ENCODE results near the gene ATP8A2.

DNA sequence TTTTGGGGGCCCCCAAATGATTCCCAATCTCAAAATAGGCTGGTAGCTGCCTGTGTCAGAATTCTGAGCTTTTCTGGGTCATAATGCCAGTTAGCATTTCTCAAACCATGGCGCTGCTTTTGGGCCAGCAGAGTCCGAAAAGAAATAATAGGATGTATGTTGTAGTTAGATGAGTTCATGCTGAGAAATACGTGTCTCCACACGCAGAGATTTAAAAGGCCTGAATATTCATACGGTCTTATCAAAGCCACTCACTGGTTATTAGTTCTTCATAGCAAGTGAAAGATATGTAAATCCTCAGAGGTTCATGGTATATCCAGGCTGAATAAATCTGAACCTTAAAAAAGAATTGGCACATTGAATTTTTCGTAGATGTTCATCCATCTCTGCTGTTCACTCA lies 555.6 kb downstream of the ATP8A2 start:
- TF ChIP-seq, protein P1, sequence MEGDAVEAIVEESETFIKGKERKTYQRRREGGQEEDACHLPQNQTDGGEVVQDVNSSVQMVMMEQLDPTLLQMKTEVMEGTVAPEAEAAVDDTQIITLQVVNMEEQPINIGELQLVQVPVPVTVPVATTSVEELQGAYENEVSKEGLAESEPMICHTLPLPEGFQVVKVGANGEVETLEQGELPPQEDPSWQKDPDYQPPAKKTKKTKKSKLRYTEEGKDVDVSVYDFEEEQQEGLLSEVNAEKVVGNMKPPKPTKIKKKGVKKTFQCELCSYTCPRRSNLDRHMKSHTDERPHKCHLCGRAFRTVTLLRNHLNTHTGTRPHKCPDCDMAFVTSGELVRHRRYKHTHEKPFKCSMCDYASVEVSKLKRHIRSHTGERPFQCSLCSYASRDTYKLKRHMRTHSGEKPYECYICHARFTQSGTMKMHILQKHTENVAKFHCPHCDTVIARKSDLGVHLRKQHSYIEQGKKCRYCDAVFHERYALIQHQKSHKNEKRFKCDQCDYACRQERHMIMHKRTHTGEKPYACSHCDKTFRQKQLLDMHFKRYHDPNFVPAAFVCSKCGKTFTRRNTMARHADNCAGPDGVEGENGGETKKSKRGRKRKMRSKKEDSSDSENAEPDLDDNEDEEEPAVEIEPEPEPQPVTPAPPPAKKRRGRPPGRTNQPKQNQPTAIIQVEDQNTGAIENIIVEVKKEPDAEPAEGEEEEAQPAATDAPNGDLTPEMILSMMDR (IDR thresholded peaks at IDR 0.05; ENCODE audit: low read depth, low read length, missing input control): no peak
- no peak for TF ChIP-seq GABPA (IDR thresholded peaks at IDR 0.05 in 1 of 2, conservative IDR thresholded peaks at IDR 0.05 in 1 of 2)

Data from liver (tissue), 3 donors.